ENCODE measurements around the gene ZXDA. TPM values are rescaled to one million over a fixed set of nuclear protein-coding genes. Genes with fewer than 3 reads are reported as not detected.

The ZXDA gene
- total and polyA plus RNA-seq, 12 donors, result 0.47 to 9.4 (median 4.7) TPM

- peak overlapping the region in 1 of 4 donors; percentile 14 for H3K4me3 ChIP-seq
- no peaks in the 10 kb centered on the region for H3K27me3 ChIP-seq
- no peaks in the 10 kb centered on the region for H3K9me3 ChIP-seq (replicated peaks in 1 of 3)
- H3K27ac ChIP-seq, result peak overlapping the region in 3 of 5 donors; percentile 20 to 54 (median 44)
- TF ChIP-seq CTCF (IDR thresholded peaks at IDR 0.05) (no peak), POLR2A (IDR thresholded peaks at IDR 0.05) (no peak)
- H3K4me1 ChIP-seq (replicated peaks in 1 of 2), result peaks cover 7 to 36% of the 10 kb centered on the region in 2 donors
- intact Hi-C loops (cut with DNase I), result no loop called here
- no peak for DNase-seq
- H3K36me3 ChIP-seq (replicated peaks in 1 of 2), result no peaks in the 10 kb centered on the region
- 0 to 33% (median 17%) methylated on average over 2 of the region's 2 CpGs for WGBS, 4 donors
Observed at GRCh38 chrX:57905141-57905540, 5.1 kb downstream of the ZXDA start.

- H3K36me3 ChIP-seq (replicated peaks in 1 of 2), result no peaks in the 10 kb centered on the region
- no peak for DNase-seq
- H3K9me3 ChIP-seq (replicated peaks in 1 of 3), result no peaks in the 10 kb centered on the region
- H3K27ac ChIP-seq, result no peak overlapping the region
- WGBS, 4 donors, result 79 to 90% (median 82%) methylated on average over 7 of the region's 7 CpGs
- no peak overlapping the region for H3K4me3 ChIP-seq
- intact Hi-C loops (cut with DNase I), result no loop called here
- no peak for TF ChIP-seq POLR2A (IDR thresholded peaks at IDR 0.05)
- no peak for TF ChIP-seq CTCF (IDR thresholded peaks at IDR 0.05)
- H3K4me1 ChIP-seq (replicated peaks in 1 of 2), result peaks cover 13 to 37% of the 10 kb centered on the region in 2 donors
- no peaks in the 10 kb centered on the region for H3K27me3 ChIP-seq
Observed at GRCh38 chrX:57904176-57904880, 5.9 kb downstream of the ZXDA start.

- WGBS, 4 donors, result 57 to 87% (median 82%) methylated on average over 2 of the region's 2 CpGs
- H3K36me3 ChIP-seq (replicated peaks in 1 of 2), result no peaks in the 10 kb centered on the region
- H3K4me3 ChIP-seq, result no peak overlapping the region
- no peak overlapping the region for H3K27ac ChIP-seq
- TF ChIP-seq POLR2A (IDR thresholded peaks at IDR 0.05) (no peak), CTCF (IDR thresholded peaks at IDR 0.05) (no peak)
- no peaks in the 10 kb centered on the region for H3K9me3 ChIP-seq (replicated peaks in 1 of 3)
- peaks cover 13 to 37% of the 10 kb centered on the region in 2 donors for H3K4me1 ChIP-seq (replicated peaks in 1 of 2)
- H3K27me3 ChIP-seq, result no peaks in the 10 kb centered on the region
- intact Hi-C loops (cut with DNase I), result no loop called here
- DNase-seq, result no peak
Observed at GRCh38 chrX:57902633-57903032, 7.6 kb downstream of the ZXDA start.

GRCh38 chrX:57901466-57901865, 8.8 kb downstream of the ZXDA start:
- Histone ChIP-seq H3K27me3 (no peaks in the 10 kb centered on the region), H3K27ac (peak overlapping the region in 1 of 5 donors; percentile 15), H3K36me3 (replicated peaks in 1 of 2) (no peaks in the 10 kb centered on the region), H3K4me3 (no peak overlapping the region), H3K9me3 (replicated peaks in 1 of 3) (no peaks in the 10 kb centered on the region), H3K4me1 (replicated peaks in 1 of 2) (peaks cover 13 to 29% of the 10 kb centered on the region in 2 donors)
- intact Hi-C loops (cut with DNase I), result no loop called here
- TF ChIP-seq POLR2A (IDR thresholded peaks at IDR 0.05), result no peak
- TF ChIP-seq CTCF (IDR thresholded peaks at IDR 0.05), result no peak
- no peak for DNase-seq
- 49 to 96% (median 75%) methylated on average over 1 of the region's 1 CpG for WGBS, 4 donors

Measured in adrenal gland (tissue), 12 donors.